Stimulated activated CD4-positive, alpha-beta T cell treated with anti-CD3 and anti-CD28 coated beads, Interleukin-2, amount 100 ng/mL, for 48 hours (primary cell): ENCODE measurements around the gene DDX4.

ENCODE experiments used
- DNase-seq, 2 donors: peaks; one replicate each; pipeline ENCODE4 v3.0.0-alpha.2; 2020

DDX4 gene

GRCh38 chr5:55829956-55830355 is 92.1 kb downstream of the DDX4 start:
- no peak for DNase-seq

- no peak for DNase-seq
These were observed 94.6 kb downstream of the DDX4 start for GRCh38 chr5:55832446-55832845.

- no peak for DNase-seq
These were observed 98.3 kb downstream of the DDX4 start for GRCh38 chr5:55836191-55836590.

DNA sequence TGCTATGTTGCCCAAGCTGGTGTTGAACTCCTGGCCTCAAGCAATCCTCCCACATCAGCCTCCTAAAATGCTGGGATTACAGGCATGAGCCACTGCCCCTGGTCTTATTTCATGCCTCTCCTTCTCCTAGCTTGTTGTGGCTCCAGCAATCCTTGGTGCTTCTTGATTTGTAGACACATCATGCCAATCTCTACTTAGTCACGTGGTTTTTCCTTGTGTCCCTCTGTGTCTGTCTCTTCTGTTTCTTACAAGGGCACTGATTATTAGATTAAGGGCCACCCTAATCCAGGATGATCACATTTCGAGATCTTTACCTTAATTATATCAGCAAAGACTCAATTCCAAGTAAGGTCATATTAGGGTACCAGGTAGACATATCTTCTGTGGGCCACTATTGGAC is 104.1 kb downstream of the DDX4 start:
- DNase-seq: no peak

DNA sequence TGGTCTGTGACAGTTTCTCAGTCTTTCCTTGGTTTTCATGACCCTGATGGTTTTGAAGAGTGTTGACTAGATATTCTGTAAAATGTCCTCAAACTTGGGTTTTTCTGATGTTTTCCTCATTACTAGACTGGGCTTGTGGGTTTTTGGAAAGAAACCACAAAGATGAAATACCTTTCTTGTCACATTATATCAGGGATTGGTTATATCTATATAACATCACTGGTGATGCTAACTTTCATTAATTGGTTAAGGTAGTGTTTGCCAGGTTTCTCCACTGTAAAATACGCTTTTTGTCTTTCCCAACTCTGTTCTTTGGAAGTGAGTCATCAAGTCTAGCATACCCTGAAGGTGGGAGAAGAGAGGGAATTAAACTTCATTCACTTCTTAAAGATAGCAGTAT is 110.0 kb downstream of the DDX4 start:
- no peak for DNase-seq

- DNase-seq: no peak
These were observed 110.9 kb downstream of the DDX4 start for GRCh38 chr5:55848783-55849182.

DNA sequence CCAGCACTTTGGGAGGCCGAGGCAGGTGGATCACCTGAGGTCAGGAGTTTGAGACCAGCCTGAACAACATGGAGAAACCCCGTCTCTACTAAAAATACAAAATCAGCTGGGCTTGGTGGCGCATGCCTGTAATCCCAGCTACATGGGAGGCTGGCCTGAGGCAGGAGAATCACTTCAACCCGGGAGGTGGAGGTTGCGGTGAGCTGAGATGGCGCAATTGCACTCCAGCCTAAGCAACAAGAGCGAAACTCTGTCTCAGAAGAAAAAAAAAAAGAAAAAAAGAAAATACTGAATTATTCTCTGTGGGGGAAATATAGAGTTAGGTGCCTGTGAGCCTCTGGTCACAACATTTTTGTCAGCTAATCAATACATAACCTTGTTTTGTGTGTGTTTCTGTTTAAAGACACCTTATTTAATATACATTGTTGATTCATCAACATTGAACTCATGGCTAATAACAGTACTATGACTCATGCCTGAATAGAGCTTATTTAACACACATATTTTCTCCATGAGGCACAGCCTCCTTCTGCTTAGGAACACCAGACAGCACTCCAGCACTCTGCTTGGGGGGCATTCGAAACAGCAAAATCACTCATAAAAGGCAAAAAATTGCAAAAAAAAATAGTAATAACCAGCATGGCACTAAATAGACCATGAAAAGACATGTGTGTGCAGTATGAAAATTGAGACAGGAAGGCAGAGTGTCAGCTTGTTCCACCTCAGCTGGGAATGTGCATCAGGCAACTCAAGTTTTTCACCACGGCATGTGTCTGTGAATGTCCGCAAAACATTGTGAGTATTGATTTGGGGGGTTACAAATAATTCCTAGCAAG is 113.2 kb downstream of the DDX4 start, which contains the start of gene IL31RA:
Gene IL31RA (plus strand): TSS at position 519 of the 836 bp plus-strand sequence. CDS start 214 bp downstream, at position 733.
- DNase-seq: no peak

GRCh38 chr5:55851675-55851979 is 113.8 kb downstream of the DDX4 start:
- no peak for DNase-seq

GRCh38 chr5:55852503-55852902 is 114.6 kb downstream of the DDX4 start:
- no peak for DNase-seq

- no peak for DNase-seq
These were observed 115.3 kb downstream of the DDX4 start for GRCh38 chr5:55853041-55853670.

GRCh38 chr5:55853818-55854217 is 116.0 kb downstream of the DDX4 start:
- DNase-seq: no peak

DNA sequence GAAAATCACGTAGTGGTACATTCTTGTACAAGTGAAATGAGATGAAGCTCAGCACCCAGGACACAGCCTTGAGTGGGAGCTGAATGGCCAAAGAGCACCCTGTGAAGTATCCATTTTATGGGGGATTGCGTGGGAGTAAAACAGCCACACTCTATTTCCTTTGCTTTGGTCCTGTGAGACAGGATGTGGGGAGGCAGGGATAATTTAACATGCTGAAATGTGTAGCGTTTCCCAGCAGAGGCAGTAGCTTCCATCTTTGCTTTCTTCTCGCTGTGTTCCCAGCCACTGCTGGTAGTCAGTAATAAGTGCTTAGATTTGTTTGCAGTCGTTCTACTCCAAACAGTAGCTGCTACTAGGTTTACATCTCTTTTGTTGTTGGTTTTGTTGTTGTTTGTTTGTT is 117.6 kb downstream of the DDX4 start:
- no peak for DNase-seq

GRCh38 chr5:55856516-55857246 is 118.8 kb downstream of the DDX4 start:
- DNase-seq: no peak

- DNase-seq: no peak
These were observed 119.4 kb downstream of the DDX4 start for GRCh38 chr5:55857247-55857640.

DNA sequence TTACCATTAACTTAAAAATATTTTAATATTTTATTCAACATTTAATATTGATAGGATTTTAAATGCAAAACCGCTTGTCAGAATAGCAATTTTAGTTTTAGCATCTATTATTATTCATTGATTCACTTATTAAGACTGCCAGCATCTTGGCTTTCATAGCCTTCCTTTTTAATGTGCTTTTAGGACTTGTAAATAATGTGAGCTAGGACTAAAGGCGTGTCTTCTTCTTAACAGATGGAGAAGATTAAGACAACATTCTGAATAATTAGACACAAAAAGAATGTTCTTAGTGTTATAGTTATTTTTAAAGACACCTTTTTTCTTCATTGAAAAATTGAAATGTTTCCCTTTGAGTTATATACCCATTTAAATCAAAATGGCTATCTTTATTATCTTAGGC is 120.2 kb downstream of the DDX4 start:
- no peak for DNase-seq

- no peak for DNase-seq
These were observed 122.4 kb downstream of the DDX4 start for GRCh38 chr5:55860288-55860687.

DNA sequence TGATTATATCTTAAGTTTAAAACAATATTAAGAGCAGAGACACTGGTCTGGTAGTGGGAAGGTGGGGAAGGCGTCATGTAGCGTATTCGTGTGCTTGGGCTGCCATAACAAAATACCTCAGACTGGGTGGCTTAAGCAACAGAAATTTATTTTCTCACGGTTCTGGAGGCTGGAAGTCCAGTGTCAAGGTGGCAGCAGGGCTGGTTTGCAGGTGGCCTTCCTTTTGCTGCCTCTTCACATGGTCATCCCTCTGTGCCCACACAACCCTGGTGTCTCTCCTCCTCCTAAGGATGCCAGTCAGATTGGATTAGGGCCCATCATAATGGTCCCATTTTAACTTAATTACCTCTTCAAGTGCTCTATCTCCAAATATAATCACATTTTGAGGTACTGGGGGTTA is 122.8 kb downstream of the DDX4 start:
- no peak for DNase-seq

DNA sequence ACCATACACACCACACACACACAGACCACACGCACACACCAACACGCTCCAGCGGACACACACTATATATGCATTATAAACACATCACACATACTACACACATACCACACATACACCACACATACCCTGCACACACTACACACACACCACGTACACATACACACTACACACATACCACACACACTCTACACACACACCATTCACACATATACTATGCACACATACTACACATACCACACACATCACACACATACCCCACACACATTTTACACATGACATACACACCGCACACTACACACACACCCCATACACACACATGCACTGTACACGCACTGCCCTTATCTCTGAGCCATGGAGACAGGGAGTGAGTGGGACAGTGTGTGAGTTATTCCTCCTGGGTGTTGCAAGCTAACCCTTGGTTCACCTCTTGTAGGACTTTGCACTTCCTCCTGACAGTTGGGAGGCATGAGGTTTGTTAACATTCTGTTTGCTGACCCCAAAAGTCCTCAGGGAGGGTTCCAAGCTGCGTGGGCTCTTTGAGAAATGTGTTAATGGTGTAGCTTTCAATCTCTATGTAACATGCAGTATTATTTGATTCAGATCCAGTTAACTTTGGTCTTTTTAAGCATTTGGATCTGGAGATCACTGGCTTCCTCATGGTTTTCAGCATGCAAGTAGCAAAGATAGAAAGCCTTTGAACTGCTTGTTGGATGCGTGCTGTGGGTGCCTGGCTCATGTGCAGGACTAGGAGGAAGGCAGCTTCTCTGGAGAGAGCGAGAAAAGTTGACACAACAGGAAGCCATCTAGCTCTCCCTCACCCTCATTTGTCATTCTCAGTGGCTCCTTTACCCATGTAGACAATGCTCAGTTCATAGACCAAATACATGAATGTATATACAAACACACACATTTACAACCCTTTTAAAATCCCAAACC is 127.0 kb downstream of the DDX4 start:
- DNase-seq: no peak

GRCh38 chr5:55865831-55866230 is 128.0 kb downstream of the DDX4 start:
- no peak for DNase-seq

DNA sequence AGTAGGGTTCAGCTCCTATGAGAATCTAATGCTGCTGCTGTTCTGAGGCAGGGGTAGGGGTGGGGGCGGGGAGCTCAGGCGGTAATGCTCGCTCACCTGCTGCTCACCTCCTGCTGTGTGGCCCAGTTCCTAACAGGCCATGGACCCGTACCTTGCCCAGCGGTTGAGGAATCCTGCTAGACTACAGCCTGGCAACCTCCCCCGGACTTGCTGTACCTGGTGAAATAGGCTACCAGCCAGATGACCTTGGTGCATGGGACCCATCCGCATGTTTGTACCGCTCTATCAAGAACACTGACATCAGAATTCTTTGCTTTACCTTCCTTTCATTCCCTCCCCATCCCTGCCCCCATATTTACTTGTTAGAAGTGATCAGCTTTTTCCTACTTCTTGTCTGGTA is 128.6 kb downstream of the DDX4 start:
- no peak for DNase-seq
